ENCODE measurements around the gene IFITM5. TPM values are rescaled to one million over a fixed set of nuclear protein-coding genes. Genes with fewer than 3 reads are reported as not detected.
A peak's percentile ranks its signal among the peaks of the same experiment; 100 is the strongest.

The IFITM5 gene
- total and polyA plus RNA-seq, 7 donors, result not detected

DNA sequence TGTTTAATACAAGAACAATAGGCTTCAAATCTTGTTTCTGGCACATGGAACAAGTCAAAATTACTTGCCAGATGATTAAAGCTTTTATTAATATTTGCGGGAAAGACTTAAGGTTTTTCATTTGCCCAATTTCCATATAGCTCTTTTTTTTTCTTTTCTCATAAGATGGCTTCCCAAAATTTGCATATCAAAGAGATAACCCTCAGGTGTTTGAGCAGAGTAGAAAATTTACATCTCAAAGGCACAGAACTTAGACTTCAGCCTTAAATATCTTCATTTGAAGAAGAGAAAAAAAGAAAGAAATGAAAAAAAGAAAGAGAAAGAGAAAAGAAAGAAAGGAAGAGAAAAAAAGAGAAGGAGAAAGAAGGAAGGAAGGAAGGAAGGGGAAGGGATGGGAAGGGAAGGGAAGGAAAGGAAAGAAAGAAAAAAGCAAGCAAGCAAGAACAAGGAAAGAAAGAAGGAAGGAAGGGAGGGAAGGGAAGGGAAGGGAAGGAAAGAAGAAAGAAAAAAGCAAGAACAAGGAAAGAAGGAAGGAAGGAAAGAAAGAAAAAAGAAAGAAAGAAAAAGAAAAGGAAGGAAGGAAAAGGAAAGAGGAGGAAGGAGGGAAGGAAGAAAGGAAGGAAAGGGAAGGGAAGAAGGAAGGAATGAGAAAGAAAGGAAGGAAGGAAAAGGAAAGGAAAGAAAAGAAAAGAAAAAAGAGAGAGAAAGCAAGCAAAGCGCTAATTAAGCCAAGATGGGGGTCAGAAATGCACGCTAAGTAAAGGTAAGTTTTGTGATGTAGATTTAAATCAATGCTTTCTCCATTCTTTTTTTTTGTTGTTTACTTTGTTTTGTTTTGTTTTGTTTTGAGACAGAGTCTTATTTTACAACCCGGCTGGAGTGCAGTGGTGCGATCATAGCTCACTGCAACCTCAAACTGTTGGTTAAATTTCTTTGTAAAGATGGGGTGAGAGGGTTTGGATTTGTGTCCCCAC is 41.5 kb upstream of the IFITM5 start:
- intact Hi-C loops (cut with DNase I), result no loop called here
- H3K9me3 ChIP-seq, result no peaks in the 10 kb centered on the region
- no peak for DNase-seq
- no peak overlapping the region for H3K4me3 ChIP-seq
- H3K27ac ChIP-seq, result no peak overlapping the region
- no peaks in the 10 kb centered on the region for H3K27me3 ChIP-seq
- peaks cover 0 to 10% (median 5%) of the 10 kb centered on the region in 4 donors for H3K4me1 ChIP-seq
- no peak for TF ChIP-seq EP300 (IDR thresholded peaks at IDR 0.05)
- TF ChIP-seq, protein P1, sequence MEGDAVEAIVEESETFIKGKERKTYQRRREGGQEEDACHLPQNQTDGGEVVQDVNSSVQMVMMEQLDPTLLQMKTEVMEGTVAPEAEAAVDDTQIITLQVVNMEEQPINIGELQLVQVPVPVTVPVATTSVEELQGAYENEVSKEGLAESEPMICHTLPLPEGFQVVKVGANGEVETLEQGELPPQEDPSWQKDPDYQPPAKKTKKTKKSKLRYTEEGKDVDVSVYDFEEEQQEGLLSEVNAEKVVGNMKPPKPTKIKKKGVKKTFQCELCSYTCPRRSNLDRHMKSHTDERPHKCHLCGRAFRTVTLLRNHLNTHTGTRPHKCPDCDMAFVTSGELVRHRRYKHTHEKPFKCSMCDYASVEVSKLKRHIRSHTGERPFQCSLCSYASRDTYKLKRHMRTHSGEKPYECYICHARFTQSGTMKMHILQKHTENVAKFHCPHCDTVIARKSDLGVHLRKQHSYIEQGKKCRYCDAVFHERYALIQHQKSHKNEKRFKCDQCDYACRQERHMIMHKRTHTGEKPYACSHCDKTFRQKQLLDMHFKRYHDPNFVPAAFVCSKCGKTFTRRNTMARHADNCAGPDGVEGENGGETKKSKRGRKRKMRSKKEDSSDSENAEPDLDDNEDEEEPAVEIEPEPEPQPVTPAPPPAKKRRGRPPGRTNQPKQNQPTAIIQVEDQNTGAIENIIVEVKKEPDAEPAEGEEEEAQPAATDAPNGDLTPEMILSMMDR (IDR thresholded peaks at IDR 0.05), result no peak
- 88 to 91% methylated on average over 4 to 5 of the region's 5 CpGs for WGBS, 2 donors
- no peaks in the 10 kb centered on the region for H3K36me3 ChIP-seq

DNA sequence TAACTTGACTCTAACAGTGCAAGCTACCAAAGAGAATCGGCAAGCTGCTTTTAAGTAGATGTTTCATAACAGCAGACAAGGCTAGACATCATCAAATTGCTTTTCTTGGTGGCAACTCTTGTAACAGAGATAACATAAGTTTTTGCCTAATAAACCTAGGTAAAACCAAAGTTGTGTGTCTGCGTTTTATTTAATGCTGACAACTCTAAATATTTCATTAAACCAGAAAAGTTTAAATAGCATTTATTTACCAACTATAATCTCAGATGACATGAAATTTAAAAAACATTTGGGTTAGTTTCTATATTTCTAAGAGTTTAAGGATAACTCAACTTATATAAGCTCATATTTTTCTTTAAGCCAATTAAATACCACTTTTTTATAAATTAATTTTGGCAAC is 40.6 kb upstream of the IFITM5 start:
- H3K4me1 ChIP-seq, result peaks cover 0 to 15% (median 7%) of the 10 kb centered on the region in 4 donors

DNA sequence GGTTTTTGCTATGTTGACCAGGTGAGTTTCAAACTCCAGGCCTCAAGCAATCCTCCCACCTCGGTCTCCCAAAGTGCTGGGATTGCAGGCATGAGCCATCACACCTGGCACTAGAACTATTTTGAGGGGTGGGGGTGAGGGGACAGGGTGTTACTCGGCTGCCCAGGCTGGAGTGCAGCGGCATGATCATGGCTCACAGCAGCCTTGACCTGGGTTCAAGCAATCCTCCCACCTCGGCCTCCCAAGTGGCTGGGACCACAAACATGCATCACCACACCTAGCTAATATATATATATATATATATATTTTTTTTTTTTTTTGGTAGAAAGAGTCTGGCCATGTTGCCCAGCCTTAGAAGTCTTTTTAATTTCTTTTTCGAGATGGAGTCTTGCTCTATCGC is 38.4 kb upstream of the IFITM5 start:
- Histone ChIP-seq H3K27me3 (no peaks in the 10 kb centered on the region), H3K27ac (no peak overlapping the region), H3K4me3 (no peak overlapping the region), H3K9me3 (no peaks in the 10 kb centered on the region), H3K36me3 (no peaks in the 10 kb centered on the region), H3K4me1 (peaks cover 0 to 15% (median 7%) of the 10 kb centered on the region in 4 donors)
- intact Hi-C loops (cut with DNase I), result no loop called here
- TF ChIP-seq EP300 (IDR thresholded peaks at IDR 0.05) (no peak), POLR2A (IDR thresholded peaks at IDR 0.05) (no peak), POLR2AphosphoS5 (IDR thresholded peaks at IDR 0.05) (no peak)
- TF ChIP-seq, protein P1 (IDR thresholded peaks at IDR 0.05), result no peak
- 96 to 97% methylated on average over 6 of the region's 6 CpGs for WGBS, 2 donors
- DNase-seq, result peak; percentile 38

More for the DNA sequence above, 40.6 kb upstream of the IFITM5 start:
- 92 to 95% methylated on average over 2 of the region's 2 CpGs for WGBS, 2 donors
- TF ChIP-seq, protein P1 (IDR thresholded peaks at IDR 0.05), result no peak
- no peak for TF ChIP-seq EP300 (IDR thresholded peaks at IDR 0.05)
- intact Hi-C loops (cut with DNase I), result no loop called here
- Histone ChIP-seq H3K4me3 (no peak overlapping the region), H3K36me3 (no peaks in the 10 kb centered on the region), H3K27ac (no peak overlapping the region), H3K9me3 (no peaks in the 10 kb centered on the region), H3K27me3 (no peaks in the 10 kb centered on the region)
- DNase-seq, result no peak

DNA sequence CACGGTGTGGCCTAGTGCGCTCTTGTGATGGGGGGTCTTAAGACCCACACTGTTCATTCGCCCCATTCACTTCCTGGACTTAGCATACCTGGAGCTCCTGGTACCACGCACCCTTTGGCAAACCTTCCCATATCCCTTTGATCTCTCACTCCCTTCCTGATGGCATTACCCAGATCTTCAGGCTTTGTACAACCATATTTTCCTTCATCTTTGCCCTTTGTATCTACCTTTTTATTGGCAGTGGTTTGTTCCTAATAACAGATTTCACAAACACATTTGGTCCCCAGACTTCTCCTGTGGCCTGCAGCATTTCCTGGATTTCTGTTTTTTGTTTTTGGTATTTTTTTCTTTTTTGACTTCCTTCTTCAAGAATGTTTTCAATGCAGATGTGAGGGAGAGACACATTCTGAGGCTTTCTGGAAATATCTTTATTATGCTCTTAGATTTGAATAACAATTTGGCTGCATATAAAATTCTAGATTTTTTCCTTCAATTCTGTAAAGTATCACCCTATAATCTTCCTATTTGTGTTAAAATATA is 37.4 kb upstream of the IFITM5 start:
- Histone ChIP-seq H3K36me3 (no peaks in the 10 kb centered on the region), H3K27ac (peak overlapping the region; percentile 59 to 74 (median 61)), H3K4me3 (no peak overlapping the region), H3K4me1 (peaks cover 0 to 15% (median 7%) of the 10 kb centered on the region in 4 donors), H3K27me3 (no peaks in the 10 kb centered on the region), H3K9me3 (no peaks in the 10 kb centered on the region)
- intact Hi-C loops (cut with DNase I), result no loop called here
- TF ChIP-seq EP300 (IDR thresholded peaks at IDR 0.05) (no peak), POLR2AphosphoS5 (IDR thresholded peaks at IDR 0.05) (no peak)
- TF ChIP-seq, protein P1 (IDR thresholded peaks at IDR 0.05), result no peak
- DNase-seq, result peak; percentile 11
- 22 to 65% methylated on average over 4 of the region's 4 CpGs for WGBS, 2 donors

Measured in sigmoid colon (tissue), 7 donors.